Neutrophil (primary cell): ENCODE results near the gene IL18.

ENCODE experiments used
- H3K27ac ChIP-seq: fragments of 200-600 bp; sonication (generic); 2 replicates; pipeline ENCODE4 v1.5.1; 2016; ENCODE audit warnings: mild to moderate bottlenecking, moderate library complexity
- H3K27me3 ChIP-seq: fragments of 200-600 bp; sonication (generic); 2 replicates; pipeline ENCODE4 v1.6.0; 2016; ENCODE audit warnings: mild to moderate bottlenecking
- H3K36me3 ChIP-seq: fragments of 200-600 bp; sonication (generic); 2 replicates; pipeline ENCODE4 v1.5.1; 2017
- H3K4me1 ChIP-seq, 2 experiments: fragments of 200-600 bp in 1 of 2; sonication (generic) in 1 of 2; 1 replicate in 1 of 2; 2 replicates in 1 of 2; pipeline versions ENCODE4 v1.5.1 to v1.6.1; 2013 to 2016; ENCODE audit warnings: low read depth in 1 of 2, low read length in 1 of 2, mild to moderate bottlenecking in 1 of 2, moderate library complexity in 1 of 2; ENCODE audit not compliant: control insufficient read depth in 1 of 2, insufficient read depth in 1 of 2
- H3K4me3 ChIP-seq, 2 experiments: fragments of 200-600 bp in 1 of 2; sonication (generic) in 1 of 2; 1 replicate in 1 of 2; 2 replicates in 1 of 2; pipeline ENCODE4 v1.5.1; 2013 to 2016; ENCODE audit warnings: low read depth in 1 of 2, low read length in 1 of 2, mild to moderate bottlenecking in 1 of 2, moderate library complexity in 1 of 2
- H3K9me3 ChIP-seq: fragments of 200-600 bp; sonication (generic); 2 replicates; pipeline ENCODE4 v1.5.1; 2016
- TF ChIP-seq, protein P1 (sequence below): fragments of 200-600 bp; sonication (generic); IDR thresholded peaks from 2 replicates; pipeline ENCODE4 v1.5.1; 2016; ENCODE audit warnings: antibody characterized with exemption

Gene IL18

DNA sequence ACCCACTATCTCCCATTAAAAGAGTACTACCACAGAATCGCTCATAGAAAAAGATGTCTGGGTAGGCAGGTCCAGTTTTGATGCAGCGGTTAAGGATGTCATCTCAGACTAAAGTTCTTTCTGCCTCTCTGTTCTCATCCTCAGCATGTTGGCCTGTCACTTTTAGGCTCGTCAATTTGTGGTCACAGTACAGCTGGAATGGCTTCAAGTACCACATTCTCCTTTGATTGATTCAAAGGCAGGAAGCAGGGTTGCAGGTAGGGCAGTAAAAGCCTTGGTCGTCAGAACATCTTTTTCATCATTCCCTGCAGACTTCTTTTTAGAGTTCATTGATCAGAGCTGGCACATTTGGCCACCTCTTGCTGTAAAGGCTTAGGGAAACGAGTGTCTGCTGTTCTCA, 48.5 kb downstream of the IL18 start:
- TF ChIP-seq, protein P1, sequence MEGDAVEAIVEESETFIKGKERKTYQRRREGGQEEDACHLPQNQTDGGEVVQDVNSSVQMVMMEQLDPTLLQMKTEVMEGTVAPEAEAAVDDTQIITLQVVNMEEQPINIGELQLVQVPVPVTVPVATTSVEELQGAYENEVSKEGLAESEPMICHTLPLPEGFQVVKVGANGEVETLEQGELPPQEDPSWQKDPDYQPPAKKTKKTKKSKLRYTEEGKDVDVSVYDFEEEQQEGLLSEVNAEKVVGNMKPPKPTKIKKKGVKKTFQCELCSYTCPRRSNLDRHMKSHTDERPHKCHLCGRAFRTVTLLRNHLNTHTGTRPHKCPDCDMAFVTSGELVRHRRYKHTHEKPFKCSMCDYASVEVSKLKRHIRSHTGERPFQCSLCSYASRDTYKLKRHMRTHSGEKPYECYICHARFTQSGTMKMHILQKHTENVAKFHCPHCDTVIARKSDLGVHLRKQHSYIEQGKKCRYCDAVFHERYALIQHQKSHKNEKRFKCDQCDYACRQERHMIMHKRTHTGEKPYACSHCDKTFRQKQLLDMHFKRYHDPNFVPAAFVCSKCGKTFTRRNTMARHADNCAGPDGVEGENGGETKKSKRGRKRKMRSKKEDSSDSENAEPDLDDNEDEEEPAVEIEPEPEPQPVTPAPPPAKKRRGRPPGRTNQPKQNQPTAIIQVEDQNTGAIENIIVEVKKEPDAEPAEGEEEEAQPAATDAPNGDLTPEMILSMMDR: no peak
- no peaks in the 10 kb centered on the region for H3K9me3 ChIP-seq
- H3K27ac ChIP-seq: no peak overlapping the region
- no peaks in the 10 kb centered on the region for H3K36me3 ChIP-seq
- no peaks in the 10 kb centered on the region for H3K27me3 ChIP-seq
- H3K4me3 ChIP-seq: no peak overlapping the region
- peaks cover 8 to 9% of the 10 kb centered on the region in 2 experiments for H3K4me1 ChIP-seq

DNA sequence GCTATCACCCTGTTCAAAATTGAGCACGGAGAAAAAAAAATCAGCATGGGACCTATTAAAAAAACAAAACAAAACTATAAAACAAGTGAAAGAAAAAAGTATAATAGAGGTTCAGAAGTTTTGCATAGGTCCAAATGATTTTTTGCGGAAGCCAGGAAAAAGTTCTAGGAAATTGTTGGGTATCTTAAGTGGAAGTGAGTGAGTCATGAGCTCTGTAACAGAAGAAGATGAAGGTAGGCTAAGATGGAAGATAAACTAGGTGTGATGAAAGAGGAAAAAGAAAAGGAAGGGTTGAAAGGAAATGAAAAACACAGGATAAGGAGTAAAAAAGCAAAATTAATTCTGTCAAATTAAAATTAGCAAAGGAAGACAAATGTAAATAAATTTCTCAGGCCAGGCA, 49.4 kb downstream of the IL18 start:
- TF ChIP-seq, protein P1: no peak

DNA sequence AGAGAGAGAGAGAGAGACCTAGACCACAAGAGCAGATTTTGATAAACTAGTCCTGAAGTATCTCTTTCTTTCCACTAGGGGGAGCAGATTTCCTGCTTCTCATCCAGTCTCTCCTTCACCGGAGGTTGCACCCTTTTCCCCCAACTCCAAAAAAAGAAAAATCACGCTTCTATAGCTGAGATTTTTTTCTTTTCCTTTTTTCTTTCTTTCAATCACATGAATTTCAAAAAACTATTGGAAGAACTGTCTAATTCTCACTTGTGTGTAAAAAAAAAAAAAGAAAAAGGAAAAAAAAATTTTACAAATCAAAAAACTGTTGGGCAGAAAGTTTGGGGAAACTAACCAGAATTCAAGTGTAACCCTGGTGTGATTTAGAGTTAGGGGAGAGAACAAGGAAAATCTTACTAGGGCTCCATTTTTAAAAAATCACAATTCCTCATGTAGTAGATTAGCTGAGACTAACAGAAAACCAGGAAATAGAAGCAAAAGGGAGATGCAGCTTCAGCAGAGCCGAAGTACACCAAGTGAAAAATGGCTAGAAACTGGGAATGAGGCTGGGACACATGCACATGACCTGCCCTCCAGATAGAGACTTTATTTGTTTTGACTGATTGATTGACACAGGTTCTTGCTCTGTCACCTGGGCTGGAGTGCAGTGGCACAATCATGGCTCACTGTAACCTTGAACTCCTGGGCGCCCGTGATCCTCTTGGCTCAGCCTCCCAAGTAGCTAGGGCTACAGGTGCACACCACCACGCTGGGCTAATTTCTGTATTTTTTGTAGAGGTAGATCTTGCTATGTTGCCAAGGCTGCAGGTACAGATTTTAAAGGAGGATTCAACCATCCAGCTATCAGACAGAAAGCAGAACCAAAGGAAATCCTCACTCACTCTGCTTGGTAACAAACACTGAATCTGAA, 50.1 kb downstream of the IL18 start:
- Histone ChIP-seq H3K9me3 (no peaks in the 10 kb centered on the region), H3K4me1 (peaks cover 8 to 9% of the 10 kb centered on the region in 2 experiments), H3K4me3 (no peak overlapping the region), H3K27me3 (no peaks in the 10 kb centered on the region), H3K27ac (no peak overlapping the region), H3K36me3 (no peaks in the 10 kb centered on the region)
- TF ChIP-seq, protein P1: peak; percentile 60

More for the DNA sequence above, 49.4 kb downstream of the IL18 start:
- Histone ChIP-seq H3K36me3 (no peaks in the 10 kb centered on the region), H3K27me3 (no peaks in the 10 kb centered on the region), H3K4me1 (peaks cover 8 to 9% of the 10 kb centered on the region in 2 experiments), H3K4me3 (no peak overlapping the region), H3K27ac (no peak overlapping the region), H3K9me3 (no peaks in the 10 kb centered on the region)

DNA sequence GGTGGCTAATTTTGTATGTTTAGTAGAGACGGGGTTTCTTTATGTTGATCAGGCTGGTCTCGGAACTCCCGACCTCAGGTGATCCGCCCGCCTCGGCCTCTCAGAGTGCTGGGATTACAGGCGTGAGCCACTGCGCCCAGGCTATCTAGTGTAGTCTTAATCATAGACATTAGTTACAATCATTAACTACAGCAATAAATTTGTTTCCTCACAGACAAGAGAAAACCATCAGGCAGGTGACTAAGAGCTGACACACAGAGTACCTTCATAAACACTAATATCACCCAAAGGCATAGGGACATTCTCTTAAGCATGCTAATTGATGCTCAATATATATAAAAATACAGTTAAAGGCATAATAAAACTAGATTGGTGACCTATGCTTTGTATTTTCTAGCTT, 57.8 kb downstream of the IL18 start:
- no peaks in the 10 kb centered on the region for H3K36me3 ChIP-seq
- H3K4me1 ChIP-seq: peaks cover 8 to 12% of the 10 kb centered on the region in 2 experiments
- TF ChIP-seq, protein P1: no peak

DNA sequence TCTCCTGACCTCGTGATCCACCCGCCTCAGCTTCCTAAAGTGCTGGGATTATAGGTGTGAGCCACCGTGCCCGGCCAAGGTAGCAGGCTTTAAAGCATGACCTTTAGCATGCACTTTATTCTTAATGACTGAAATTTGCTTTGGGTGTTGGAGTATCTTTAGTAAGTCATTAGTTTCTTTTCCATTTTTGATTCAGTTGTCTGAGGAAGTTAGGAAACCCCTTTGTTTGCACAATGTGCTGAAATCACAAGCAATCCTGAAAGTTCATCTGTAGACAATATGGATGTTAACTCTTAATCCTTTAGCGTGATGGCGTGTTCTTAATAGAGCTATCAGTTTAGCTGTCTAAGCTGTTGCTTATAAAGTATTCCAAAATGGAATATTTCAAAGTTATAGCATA, 60.4 kb downstream of the IL18 start:
- Histone ChIP-seq H3K27ac (no peak overlapping the region), H3K4me1 (peaks cover 8 to 13% of the 10 kb centered on the region in 2 experiments), H3K36me3 (no peaks in the 10 kb centered on the region), H3K9me3 (no peaks in the 10 kb centered on the region), H3K27me3 (no peaks in the 10 kb centered on the region), H3K4me3 (no peak overlapping the region)
- TF ChIP-seq, protein P1: no peak

More for the DNA sequence above, 57.8 kb downstream of the IL18 start:
- H3K27me3 ChIP-seq: no peaks in the 10 kb centered on the region
- H3K4me3 ChIP-seq: no peak overlapping the region
- H3K27ac ChIP-seq: no peak overlapping the region
- H3K9me3 ChIP-seq: no peaks in the 10 kb centered on the region
